HG02588 (cell line): ENCODE results near the gene ALCAM.

Source experiments
- ATAC-seq: cut with Tn5 transposase; IDR thresholded peaks from one replicate; pipeline ENCODE4 v1.9.1; 2021; ENCODE audit warnings: mild to moderate bottlenecking, moderate library complexity; ENCODE audit not compliant: unreplicated experiment

ALCAM gene

GRCh38 chr3:105521770-105522169, 155.1 kb downstream of the ALCAM start:
- no peak for ATAC-seq

DNA sequence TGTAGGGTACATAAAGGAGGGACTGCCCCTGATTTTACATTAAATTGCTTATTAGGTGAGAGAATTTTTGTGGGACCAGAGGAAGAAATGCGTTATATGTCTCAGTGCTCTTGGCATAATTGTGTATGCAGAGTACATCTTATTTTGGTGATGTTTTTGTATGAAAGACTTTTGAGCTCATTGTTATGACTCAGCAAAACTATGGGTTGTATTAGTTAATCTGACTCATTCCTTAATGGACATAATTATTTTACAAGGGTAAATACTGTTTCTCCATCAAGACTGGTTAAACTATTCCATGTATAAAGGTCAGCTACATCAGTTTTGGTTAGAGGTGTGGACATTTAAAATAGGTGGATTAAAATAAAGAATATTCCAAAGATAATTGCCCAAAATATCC, 156.8 kb downstream of the ALCAM start:
- no peak for ATAC-seq

DNA sequence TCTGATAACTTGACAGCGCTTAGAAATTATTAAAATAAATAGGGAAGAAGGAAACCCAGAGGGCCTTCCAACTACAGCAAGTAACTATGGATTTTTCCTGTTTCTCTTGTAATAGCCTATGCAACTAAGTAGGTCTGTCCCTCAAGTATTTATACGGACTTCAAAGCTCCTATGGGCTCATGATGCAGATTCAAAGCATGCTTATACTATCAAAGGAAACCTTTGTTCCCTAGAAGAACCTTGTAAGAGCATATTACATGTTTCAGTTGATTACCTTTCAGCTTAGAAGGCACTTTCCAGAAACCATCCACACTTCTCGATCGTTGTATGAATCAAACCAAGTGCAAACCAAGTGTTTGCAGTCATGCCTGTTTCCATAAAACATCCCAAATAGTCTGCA, 158.8 kb downstream of the ALCAM start:
- no peak for ATAC-seq

DNA sequence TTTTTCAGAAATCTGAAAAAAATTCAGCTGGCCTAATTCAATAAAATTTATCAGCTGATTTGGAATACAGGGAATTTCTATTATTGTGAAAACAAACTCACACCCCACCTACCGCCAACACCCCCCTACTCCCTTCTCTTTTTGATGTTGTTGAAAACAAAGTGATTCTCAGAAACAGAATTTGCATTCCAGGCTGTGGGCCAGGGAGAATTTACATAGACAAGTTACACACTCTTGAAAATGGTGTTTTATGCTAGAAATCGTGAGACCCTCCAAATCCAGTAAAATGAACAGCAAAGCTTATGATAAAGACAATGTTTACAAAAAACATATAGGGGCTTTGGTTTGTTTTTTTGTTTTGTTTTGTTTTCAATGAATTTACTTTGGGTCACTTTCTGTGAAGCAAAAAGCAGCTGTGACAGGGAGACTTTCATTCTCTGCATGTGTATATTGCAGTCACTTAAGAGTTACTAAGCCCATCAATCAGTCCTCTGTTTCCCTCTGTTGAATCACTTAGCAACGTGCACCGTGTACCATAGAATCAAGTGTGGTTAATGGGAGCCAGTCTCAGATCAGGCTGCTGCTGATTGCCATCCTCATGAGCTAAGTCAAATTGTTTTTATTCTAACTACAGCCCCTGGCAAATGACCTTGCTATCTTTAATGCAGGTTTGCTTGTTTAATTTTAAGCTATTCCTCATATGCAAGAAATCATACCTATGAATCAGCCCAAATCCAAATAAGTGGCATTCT, 159.8 kb downstream of the ALCAM start:
- no peak for ATAC-seq

- no peak for ATAC-seq
These were observed 160.8 kb downstream of the ALCAM start for GRCh38 chr3:105527535-105527934.

- peak; percentile 82 for ATAC-seq
These were observed 161.2 kb downstream of the ALCAM start for GRCh38 chr3:105527949-105528348.

DNA sequence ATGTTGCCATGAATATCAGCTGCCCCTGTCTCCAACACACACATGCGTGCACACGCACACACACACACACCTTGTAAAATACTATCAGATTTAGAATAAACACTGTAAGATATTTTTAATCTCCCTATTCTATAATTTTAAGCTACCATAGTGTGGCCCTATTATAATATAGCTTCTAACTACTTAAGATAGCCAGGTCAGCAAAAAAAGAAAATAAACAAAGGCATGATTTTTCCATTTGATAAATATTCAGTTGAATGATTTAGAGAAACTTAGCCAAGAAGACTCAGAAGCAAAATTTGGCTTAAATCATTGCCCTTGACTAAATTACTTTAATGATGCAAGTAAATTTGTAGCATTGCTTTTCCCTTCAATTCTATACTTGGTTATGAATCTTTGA, 162.2 kb downstream of the ALCAM start:
- ATAC-seq: no peak

GRCh38 chr3:105529456-105529855, 162.7 kb downstream of the ALCAM start:
- no peak for ATAC-seq

DNA sequence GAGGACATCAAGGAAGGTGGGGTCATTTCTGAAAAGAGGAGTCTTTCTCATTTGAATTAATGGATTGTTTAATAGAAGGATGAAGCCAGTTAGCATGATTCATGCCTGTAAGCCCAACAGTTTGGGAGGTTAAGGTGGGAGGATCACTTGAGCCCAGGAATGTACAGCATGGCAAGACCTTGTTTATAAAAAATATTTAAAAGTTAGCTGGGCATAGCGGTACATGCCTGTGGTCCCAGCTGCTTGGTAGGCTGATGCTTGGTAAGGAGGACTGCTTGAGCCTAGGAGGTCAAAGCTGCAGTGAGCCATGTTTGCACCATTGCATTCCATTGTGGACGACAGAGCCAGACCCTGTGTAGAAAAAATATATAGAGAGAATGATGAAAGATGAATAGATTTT, 165.5 kb downstream of the ALCAM start:
- no peak for ATAC-seq

GRCh38 chr3:105533960-105534359, 167.3 kb downstream of the ALCAM start:
- ATAC-seq: no peak

- ATAC-seq: no peak
These were observed 167.8 kb downstream of the ALCAM start for GRCh38 chr3:105534491-105534890.

GRCh38 chr3:105537371-105538080, 170.8 kb downstream of the ALCAM start:
- no peak for ATAC-seq

DNA sequence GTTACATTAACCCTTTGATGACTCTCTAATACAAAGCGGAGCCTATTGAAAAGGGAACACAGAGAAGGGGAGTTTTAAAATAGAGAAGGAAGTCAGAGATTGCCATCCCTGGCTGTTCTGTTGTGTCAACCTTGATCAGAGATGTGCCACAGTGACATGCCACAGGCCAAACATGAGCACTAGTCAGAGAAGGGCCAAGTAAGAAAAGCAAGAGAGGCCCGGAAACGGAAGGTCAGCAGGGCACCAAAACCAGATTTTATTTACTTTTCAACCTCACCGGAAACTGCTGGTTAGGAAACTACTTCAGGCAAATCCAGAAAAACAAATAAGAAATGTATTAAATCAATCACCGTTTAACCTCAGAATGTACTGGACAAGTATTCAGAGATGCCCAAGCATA, 171.8 kb downstream of the ALCAM start:
- ATAC-seq: no peak

DNA sequence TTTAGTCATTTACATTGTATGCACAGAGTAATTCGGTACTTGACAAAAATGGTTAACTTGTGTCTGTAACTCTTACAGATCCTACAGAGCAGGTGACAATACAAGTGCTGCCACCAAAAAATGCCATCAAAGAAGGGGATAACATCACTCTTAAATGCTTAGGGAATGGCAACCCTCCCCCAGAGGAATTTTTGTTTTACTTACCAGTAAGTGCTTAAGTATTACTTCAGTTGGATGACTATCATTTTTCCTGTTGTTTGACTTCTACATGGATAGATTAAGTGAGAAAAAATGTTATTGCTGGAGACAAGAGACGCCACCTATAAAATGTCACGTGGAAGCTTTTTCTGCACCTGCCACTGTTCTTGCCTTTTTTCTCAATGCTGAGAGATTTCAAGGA, 173.2 kb downstream of the ALCAM start:
- no peak for ATAC-seq

DNA sequence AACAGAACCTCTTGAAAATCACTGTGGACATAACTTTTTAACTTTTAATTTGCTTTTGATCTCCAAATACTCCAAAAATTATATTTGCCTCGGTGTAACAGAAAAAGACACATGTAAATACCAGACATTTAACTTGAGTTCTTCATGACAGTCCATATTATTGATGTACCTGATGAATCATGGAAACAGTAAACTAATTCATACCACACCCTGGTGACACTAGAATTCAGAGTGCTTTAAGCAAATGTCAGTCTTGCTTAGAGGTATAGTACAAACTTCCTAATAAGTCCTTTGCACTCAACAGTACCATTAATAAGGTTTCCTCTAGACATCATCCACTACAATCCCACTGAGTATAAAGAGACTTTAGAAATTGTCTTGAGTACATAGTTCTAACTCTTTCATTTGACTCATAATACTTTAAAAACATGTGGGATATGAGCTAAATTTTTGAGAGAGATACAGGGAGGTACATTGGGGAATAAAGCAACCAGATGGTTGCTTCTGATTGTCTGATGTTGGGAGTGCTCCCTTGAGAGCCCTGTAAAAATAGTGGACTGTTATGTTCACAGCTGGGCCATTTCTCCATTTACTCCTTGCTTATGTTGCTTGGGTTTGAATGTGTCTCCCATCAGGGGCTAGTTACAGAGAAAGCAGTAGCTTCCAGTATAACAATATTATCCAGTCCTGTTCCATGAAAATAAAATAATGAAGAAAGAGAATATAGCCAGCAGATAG, 175.7 kb downstream of the ALCAM start:
- no peak for ATAC-seq

DNA sequence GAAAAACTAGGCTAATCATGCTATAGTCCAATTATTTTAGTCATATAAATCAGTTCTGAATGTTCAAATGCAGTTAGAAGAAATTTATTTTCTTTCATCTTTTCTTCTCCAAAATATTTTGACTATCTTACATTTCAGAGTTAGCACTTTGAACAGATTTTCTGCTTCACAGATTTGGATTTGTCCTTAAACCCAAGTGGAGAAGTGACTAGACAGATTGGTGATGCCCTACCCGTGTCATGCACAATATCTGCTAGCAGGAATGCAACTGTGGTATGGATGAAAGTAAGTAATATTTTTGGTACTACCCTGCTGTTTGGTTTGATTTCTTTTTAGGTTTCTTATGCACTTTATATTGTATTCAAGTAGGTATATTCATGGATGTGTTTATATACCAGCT, 178.3 kb downstream of the ALCAM start:
- ATAC-seq: no peak

DNA sequence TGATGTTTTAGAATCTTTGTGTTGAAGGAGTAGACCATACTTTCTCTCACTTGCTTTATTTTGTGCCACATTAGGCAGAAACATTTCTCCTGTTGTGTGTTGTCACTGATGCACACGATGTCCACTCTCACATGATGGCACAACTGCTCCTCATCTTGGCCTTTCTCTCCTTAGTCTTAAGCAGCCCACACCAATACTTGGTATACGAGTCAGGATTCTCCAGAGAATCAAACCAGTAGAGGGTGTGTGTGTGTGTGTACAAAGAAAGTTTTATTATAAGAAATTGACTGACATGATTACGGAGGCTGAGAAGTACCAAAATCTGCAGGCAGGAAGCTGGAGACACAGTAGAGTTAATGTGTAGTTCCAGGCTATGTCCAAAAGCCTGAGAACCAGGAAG, 187.1 kb downstream of the ALCAM start:
- no peak for ATAC-seq

- no peak for ATAC-seq
These were observed 188.5 kb downstream of the ALCAM start for GRCh38 chr3:105555206-105555605.

DNA sequence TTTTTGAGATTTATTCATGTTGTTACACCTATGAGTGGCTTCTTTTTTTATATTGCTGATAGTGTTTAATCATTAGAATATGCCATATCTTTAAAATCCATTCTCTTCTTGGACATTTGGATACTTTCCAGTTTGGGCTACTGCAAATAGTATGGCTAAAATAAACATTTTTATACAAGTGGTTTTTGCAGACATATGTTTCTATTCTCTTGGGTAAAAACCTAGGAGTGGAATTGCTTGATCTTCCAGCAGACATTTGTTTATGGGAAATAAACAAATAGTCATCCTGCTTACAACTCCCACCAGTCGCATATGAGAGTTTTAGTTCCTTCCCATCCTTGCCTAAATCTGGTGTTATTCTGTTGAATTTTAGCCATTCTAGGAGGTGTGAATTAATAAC, 193.1 kb downstream of the ALCAM start:
- ATAC-seq: no peak

DNA sequence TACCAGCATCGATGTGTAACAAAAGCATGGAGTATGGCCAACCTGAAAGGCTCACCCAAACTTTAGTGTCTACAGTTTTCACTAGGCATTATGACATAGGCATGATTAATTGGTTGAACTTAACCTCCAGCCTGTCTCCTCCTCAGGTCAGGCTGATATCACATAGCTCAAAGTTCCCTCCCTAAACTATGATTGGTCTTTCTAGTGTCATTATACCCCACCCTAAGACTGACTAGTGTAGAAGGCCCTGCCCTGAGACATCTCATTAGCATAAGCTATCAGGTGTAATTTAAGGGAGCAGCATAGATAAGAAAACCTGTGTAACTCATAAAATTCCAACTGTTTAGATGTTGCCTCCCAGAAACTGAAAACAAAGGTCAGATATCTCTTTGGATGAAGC, 195.2 kb downstream of the ALCAM start:
- ATAC-seq: no peak

- no peak for ATAC-seq
These were observed 198.0 kb downstream of the ALCAM start for GRCh38 chr3:105564546-105565288.
